HepG2 (cell line): ENCODE data around the gene NFKBIA. TPM values are rescaled to one million over a fixed set of nuclear protein-coding genes. Genes with fewer than 3 reads are reported as not detected.

Experiments
- CREB1 ChIP-seq, 2 experiments: fragments of 450-650 bp in 1 of 2; IDR thresholded peaks; 2 replicates each; pipeline ENCODE4 v1.6.1; 2016 to 2017; ENCODE audit warnings: control low read depth in 1 of 2, mild to moderate bottlenecking in 1 of 2, missing compliant biosample characterization in 1 of 2, missing genetic modification characterization in 1 of 2
- HNF4G ChIP-seq, 2 experiments: sonication (generic) in 1 of 2; formaldehyde crosslinking in 1 of 2; IDR thresholded peaks; 2 replicates each; pipeline versions ENCODE4 v1.4.0 to v1.6.1; 2011 to 2020; ENCODE audit warnings: borderline replicate concordance in 2 of 2, low read depth in 2 of 2, mild to moderate bottlenecking in 2 of 2, low read length in 1 of 2, missing genetic modification reagents in 1 of 2, moderate library complexity in 1 of 2
- KLF15 ChIP-seq: sonication (generic); formaldehyde crosslinking; IDR thresholded peaks from 2 replicates; pipeline ENCODE4 v1.8.1; 2023; ENCODE audit warnings: borderline replicate concordance, mild to moderate bottlenecking, inconsistent platforms, missing genetic modification reagents, mixed read lengths
- MTA1 ChIP-seq: sonication (generic); formaldehyde crosslinking; IDR thresholded peaks from 2 replicates; pipeline ENCODE4 v1.4.0; 2020; ENCODE audit warnings: missing genetic modification reagents, mild to moderate bottlenecking, borderline replicate concordance
- NCOA5 ChIP-seq: sonication (generic); formaldehyde crosslinking; IDR thresholded peaks from 2 replicates; pipeline ENCODE4 v1.4.0; 2020; ENCODE audit warnings: missing genetic modification reagents
- PAWR ChIP-seq: sonication (generic); formaldehyde crosslinking; IDR thresholded peaks from 2 replicates; pipeline ENCODE4 v1.4.0; 2020; ENCODE audit warnings: missing genetic modification reagents, mild to moderate bottlenecking, borderline replicate concordance
- REST ChIP-seq, 2 experiments: IDR thresholded peaks; 2 replicates each; pipeline ENCODE4 v1.6.1; 2011 to 2012; ENCODE audit warnings: low read length in 2 of 2, borderline replicate concordance in 1 of 2, low read depth in 1 of 2, mild to moderate bottlenecking in 1 of 2, moderate library complexity in 1 of 2
- SALL1 ChIP-seq: sonication (generic); formaldehyde crosslinking; IDR thresholded peaks from 2 replicates; pipeline ENCODE4 v1.8.0; 2022; ENCODE audit warnings: mild to moderate bottlenecking, missing genetic modification reagents
- ZBTB26 ChIP-seq: IDR thresholded peaks from 2 replicates; pipeline ENCODE4 v1.6.1; 2016; ENCODE audit warnings: missing compliant biosample characterization, missing genetic modification reagents, borderline replicate concordance
- ZNF260 ChIP-seq: sonication (generic); formaldehyde crosslinking; IDR thresholded peaks from 2 replicates; pipeline ENCODE4 v1.4.0; 2020; ENCODE audit warnings: missing genetic modification reagents, low read depth, mild to moderate bottlenecking, borderline replicate concordance
- ZNF549 ChIP-seq: sonication (generic); formaldehyde crosslinking; IDR thresholded peaks from 2 replicates; pipeline ENCODE4 v1.5.0; 2020; ENCODE audit warnings: missing genetic modification reagents
- ZNF556 ChIP-seq: sonication (generic); formaldehyde crosslinking; IDR thresholded peaks from 2 replicates; pipeline ENCODE4 v1.4.0; 2020; ENCODE audit warnings: mild to moderate bottlenecking, missing genetic modification reagents, borderline replicate concordance
- ZNF563 ChIP-seq: sonication (generic); formaldehyde crosslinking; IDR thresholded peaks from 2 replicates; pipeline ENCODE4 v1.8.0; 2022; ENCODE audit warnings: mild to moderate bottlenecking, moderate library complexity, missing genetic modification reagents
- polyA plus RNA-seq, 8 experiments: library from polyadenylated mRNA; depleted of rRNA in 3 of 8; stranded (reverse) in 7 of 8; unstranded in 1 of 8; fragments of >200 nt; fragmentation: Illumina TruSeq in 4 of 8; extraction: Trizol in 4 of 8; gene quantifications; 2 replicates each; pipeline versions ENCODE4 v1.2.1 to v1.2.3, GENCODE V29; 2011 to 2016; ENCODE audit warnings: low read depth in 4 of 8, missing spikeins in 1 of 8, mixed read lengths in 1 of 8; ENCODE audit not compliant: insufficient read depth in 1 of 8
- total RNA-seq, 5 experiments: library from RNA; depleted of rRNA; stranded (reverse); fragments of >200 nt; fragmentation: Illumina TruSeq; extraction: Trizol; gene quantifications; 2 replicates each; pipeline ENCODE4 v1.2.3, GENCODE V29; 2016; ENCODE audit warnings: low read depth in 1 of 5
- TF ChIP-seq, protein P1 (sequence below): sonication (generic); formaldehyde crosslinking; IDR thresholded peaks from 2 replicates; pipeline ENCODE4 v1.4.0; 2020; ENCODE audit warnings: missing genetic modification reagents
- TF ChIP-seq, protein P2 (sequence below): sonication (generic); formaldehyde crosslinking; IDR thresholded peaks from 2 replicates; pipeline ENCODE4 v1.4.0; 2020; ENCODE audit warnings: missing genetic modification reagents, mild to moderate bottlenecking, borderline replicate concordance
- TF ChIP-seq, protein P3 (sequence below): sonication (generic); formaldehyde crosslinking; IDR thresholded peaks from 2 replicates; pipeline ENCODE4; 2020; ENCODE audit warnings: missing genetic modification reagents, mild to moderate bottlenecking, borderline replicate concordance

NFKBIA gene
- total and polyA plus RNA-seq, 2 of the 13 experiments (the other 11 are each of a cell fraction or from before 2014, with no cell fraction given): 197 to 319 TPM

DNA sequence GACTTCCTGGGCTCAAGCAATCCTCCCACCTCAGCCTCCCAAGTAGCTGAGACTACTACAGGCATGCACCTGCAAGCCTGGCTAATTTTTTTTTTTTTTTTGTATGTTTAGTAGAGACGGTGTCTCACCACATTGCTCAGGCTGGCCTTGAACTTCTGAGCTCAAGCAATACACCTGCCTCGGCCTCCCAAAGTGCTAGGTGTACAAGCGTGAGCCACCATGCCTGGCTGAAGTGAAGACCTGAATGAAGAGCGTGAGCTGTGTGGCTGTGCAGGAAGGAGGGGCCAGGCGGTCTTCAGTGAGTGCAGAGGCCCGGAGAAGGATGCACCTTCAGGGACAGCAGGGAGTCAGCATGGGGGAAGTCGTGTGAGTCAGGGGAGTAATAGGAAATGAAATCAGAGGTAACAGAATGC, 14.9 kb upstream of the NFKBIA start (continued):
- TF ChIP-seq, protein P1, sequence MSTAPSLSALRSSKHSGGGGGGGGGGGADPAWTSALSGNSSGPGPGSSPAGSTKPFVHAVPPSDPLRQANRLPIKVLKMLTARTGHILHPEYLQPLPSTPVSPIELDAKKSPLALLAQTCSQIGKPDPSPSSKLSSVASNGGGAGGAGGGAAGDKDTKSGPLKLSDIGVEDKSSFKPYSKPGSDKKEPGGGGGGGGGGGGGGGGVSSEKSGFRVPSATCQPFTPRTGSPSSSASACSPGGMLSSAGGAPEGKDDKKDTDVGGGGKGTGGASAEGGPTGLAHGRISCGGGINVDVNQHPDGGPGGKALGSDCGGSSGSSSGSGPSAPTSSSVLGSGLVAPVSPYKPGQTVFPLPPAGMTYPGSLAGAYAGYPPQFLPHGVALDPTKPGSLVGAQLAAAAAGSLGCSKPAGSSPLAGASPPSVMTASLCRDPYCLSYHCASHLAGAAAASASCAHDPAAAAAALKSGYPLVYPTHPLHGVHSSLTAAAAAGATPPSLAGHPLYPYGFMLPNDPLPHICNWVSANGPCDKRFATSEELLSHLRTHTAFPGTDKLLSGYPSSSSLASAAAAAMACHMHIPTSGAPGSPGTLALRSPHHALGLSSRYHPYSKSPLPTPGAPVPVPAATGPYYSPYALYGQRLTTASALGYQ: no peak
- TF ChIP-seq NCOA5 (CRISPR knock-in tag) (no peak), REST (IDR thresholded peaks at IDR 0.05; ENCODE audit: borderline replicate concordance in 1 of 2, low read depth in 1 of 2, low read length in 2 of 2) (no peak), ZNF260 (CRISPR knock-in tag) (no peak), ZNF556 (CRISPR knock-in tag) (no peak), PAWR (CRISPR knock-in tag) (no peak), HNF4G (IDR thresholded peaks at IDR 0.05; ENCODE audit: borderline replicate concordance, low read depth, low read length) (no peak), HNF4G (CRISPR knock-in tag; IDR thresholded peaks at IDR 0.05; ENCODE audit: borderline replicate concordance, low read depth) (no peak), ZNF549 (no peak), CREB1 (IDR thresholded peaks at IDR 0.05) (no peak), CREB1 (CRISPR knock-in tag; IDR thresholded peaks at IDR 0.05) (no peak), SALL1 (CRISPR knock-in tag) (peak; percentile 54; the same call in 1 of the 2 replicates), ZBTB26 (CRISPR knock-in tag) (no peak; the same call in 1 of the 2 replicates), KLF15 (CRISPR knock-in tag) (no peak), ZNF563 (no peak), MTA1 (CRISPR knock-in tag) (no peak)
- TF ChIP-seq, protein P2, sequence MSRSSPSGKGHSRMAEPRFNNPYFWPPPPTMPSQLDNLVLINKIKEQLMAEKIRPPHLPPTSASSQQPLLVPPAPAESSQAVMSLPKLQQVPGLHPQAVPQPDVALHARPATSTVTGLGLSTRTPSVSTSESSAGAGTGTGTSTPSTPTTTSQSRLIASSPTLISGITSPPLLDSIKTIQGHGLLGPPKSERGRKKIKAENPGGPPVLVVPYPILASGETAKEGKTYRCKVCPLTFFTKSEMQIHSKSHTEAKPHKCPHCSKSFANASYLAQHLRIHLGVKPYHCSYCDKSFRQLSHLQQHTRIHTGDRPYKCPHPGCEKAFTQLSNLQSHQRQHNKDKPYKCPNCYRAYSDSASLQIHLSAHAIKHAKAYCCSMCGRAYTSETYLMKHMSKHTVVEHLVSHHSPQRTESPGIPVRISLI (CRISPR knock-in tag): peak; percentile 81; the same call in 1 of the 2 replicates
- TF ChIP-seq, protein P3, sequence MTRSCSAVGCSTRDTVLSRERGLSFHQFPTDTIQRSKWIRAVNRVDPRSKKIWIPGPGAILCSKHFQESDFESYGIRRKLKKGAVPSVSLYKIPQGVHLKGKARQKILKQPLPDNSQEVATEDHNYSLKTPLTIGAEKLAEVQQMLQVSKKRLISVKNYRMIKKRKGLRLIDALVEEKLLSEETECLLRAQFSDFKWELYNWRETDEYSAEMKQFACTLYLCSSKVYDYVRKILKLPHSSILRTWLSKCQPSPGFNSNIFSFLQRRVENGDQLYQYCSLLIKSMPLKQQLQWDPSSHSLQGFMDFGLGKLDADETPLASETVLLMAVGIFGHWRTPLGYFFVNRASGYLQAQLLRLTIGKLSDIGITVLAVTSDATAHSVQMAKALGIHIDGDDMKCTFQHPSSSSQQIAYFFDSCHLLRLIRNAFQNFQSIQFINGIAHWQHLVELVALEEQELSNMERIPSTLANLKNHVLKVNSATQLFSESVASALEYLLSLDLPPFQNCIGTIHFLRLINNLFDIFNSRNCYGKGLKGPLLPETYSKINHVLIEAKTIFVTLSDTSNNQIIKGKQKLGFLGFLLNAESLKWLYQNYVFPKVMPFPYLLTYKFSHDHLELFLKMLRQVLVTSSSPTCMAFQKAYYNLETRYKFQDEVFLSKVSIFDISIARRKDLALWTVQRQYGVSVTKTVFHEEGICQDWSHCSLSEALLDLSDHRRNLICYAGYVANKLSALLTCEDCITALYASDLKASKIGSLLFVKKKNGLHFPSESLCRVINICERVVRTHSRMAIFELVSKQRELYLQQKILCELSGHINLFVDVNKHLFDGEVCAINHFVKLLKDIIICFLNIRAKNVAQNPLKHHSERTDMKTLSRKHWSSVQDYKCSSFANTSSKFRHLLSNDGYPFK: peak; percentile 37; the same call in 1 of the 2 replicates
